CD4-positive, alpha-beta T cell treated with Interleukin-15 for 4 hours (primary cell): ENCODE results near the gene SNAPC5.

ENCODE experiments used
- DNase-seq: peaks from one replicate; pipeline ENCODE4 v3.0.0-alpha.2; 2020; ENCODE audit warnings: low spot score

The SNAPC5 gene

DNA sequence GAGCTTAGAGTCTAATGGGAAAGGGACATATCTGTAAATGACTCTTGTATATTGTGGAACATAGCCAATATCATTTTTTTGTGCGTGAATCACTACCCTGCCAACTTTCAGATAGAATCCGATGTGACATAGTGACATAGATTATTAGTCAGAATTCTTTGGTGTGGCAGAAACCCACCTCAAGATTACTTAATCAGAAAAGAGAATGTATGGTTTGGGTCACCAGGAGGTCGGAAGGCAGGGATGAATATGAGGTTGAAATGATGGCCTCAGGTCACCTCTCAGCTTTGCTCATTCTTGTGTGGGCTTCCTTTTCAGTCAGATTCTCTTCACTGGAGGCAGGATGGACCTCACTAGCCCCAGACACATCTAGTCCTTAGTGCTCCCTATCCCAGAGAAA, 41.4 kb downstream of the SNAPC5 start:
- no peak for DNase-seq

DNA sequence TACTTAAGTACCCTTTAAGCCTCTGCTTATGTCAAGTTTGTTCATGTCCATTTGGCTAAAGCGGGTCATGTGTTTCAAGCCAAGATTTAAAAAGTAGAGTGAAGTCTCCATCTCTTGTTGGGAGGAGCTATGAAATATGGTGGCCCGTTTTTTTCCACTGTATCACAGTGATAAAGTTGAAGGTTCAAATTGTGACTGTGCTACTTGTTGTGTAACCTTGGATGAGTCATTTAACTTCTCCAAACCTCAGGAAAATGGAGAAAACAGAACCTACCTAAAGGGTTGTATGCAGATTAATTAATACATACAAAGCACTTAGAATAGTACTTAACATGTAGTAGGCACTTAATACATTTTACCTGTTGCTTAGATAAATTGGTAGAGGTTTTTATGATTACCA, 43.4 kb downstream of the SNAPC5 start:
- DNase-seq = no peak

DNA sequence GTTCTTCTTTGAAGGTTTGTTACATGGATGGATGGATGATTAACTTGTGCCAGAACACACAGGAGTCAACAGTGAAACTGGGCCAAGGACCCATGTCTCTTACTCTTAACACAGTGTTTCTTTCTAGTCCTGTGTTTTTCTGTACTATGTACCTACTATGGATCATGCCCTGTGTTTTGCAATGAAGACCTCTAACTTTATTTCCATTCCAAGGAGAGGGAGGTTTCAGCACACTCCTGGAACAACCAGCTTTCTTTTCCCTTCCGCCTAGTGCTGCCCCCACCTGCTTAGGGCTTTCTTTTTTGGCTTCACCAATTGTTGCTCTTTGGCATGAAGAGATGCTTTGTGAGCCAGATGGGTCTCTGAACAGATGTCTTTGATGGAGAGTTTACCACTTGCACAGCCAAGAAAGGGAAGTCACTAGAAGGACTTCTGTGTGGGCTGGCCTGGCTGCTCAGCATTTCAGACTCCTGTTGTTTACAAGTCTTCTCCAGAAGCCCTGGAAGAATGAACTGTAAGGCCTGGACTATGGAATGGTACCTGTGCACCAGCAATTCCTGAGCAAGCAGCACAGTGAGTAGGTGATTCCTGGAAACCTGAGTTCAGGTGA, 44.5 kb downstream of the SNAPC5 start:
- no peak for DNase-seq

DNA sequence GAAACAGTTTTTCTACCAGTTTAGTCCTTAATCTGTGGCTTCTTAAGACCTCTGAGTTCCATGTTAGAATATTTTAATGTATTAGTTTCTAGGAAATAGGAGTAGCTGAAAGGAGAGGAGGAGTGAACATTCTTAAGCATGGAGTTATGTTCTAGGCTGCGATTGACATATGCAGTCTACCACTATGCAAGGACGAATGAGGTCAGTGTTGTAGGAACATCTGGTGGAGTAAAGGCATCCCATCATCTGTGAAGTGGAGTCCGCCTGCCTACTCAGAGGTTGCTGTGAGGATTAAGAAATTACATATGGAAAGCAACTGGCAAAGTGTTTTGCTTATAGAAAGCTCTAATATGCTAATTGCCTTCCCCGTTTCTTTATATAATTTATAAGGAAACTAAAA, 45.1 kb downstream of the SNAPC5 start:
- no peak for DNase-seq
